Brain pericyte (primary cell): ENCODE data around the gene PSORS1C2.
A peak's percentile ranks its signal among the peaks of the same experiment; 100 is the strongest.
"Not testable (repeated sequence)": the region's sequence is repeated elsewhere in the genome, so short reads cannot be mapped to it uniquely, and the experiment has no call there.

ENCODE experiments used
- DNase-seq: peaks from one replicate; pipeline ENCODE4 v3.0.0-alpha.2; 2012; ENCODE audit warnings: low read depth, low spot score

The PSORS1C2 gene

GRCh38 chr6:31165986-31166385 is 27.1 kb upstream of the PSORS1C2 start:
- DNase-seq, result no peak

DNA sequence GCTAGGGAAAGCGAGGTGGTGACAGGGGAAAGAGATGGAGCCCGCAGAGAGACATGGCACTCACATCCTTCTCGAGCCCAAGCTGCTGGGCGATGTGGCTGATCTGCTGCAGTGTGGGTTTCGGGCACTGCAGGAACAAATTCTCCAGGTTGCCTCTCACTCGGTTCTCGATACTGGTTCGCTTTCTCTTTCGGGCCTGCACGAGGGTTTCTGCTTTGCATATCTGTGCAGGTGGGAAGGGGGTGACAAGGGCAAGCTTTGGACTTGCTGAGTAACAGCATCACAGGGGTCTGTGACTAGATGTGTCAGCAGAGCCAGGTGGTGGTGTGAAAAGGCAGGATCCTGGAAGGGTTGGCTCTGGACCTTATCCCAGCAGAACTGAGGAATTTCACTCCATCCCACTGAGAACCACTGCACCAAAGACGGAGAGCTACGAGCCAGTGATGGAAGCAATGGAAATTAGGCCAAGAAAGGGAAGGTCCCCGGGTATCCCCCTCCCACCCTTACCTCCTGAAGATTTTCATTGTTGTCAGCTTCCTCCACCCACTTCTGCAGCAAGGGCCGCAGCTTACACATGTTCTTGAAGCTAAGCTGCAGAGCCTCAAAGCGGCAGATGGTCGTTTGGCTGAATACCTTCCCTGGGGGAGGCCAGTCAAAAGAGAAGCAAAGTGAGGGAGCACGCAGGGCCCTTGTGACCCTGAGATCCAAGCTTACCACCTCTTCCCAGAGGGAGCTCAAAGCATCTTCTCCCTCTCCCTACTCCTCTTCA is 26.4 kb upstream of the PSORS1C2 start:
- DNase-seq, result not testable (repeated sequence)

DNA sequence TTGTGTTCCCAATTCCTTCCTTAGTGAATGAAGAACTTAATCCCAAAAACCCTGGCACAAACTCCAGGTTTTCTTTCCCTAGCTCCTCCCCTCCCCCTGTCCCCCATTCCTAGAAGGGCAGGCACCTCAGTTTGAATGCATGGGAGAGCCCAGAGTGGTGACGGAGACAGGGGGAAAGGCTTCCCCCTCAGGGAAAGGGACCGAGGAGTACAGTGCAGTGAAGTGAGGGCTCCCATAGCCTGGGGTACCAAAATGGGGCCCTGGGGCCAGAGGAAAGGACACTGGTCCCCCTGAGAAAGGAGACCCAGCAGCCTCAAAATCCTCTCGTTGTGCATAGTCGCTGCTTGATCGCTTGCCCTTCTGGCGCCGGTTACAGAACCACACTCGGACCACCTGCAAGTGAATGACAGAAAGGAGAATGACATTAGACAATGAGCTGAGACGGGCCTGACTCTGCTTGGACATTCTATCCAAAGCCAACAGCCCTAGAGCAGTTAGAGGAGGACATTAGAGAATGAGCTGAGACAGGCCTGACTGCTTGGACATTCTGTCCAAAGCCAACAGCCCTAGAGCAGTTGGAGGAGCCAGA is 25.7 kb upstream of the PSORS1C2 start:
- not testable (repeated sequence) for DNase-seq

DNA sequence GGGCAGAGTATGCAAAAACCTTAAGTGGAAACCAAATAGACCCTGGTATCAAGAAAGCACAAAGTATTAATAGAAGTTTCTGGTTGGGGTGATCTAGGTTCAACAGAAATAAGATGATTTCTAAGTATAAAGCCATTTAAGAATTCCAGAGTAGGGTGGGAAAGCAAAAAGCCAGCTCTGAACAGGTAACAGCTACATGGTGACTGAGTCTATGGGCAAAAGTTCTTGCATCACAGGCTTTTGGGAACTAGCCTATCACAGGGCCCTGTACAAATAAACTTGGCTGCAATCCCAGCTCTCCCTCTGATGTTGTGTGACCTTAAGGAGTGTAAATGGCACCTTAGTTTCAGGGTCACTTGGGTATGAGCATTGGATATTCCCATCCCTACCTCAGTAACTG is 25.1 kb upstream of the PSORS1C2 start:
- no peak for DNase-seq

GRCh38 chr6:31162463-31163165 is 23.7 kb upstream of the PSORS1C2 start:
- no peak for DNase-seq

DNA sequence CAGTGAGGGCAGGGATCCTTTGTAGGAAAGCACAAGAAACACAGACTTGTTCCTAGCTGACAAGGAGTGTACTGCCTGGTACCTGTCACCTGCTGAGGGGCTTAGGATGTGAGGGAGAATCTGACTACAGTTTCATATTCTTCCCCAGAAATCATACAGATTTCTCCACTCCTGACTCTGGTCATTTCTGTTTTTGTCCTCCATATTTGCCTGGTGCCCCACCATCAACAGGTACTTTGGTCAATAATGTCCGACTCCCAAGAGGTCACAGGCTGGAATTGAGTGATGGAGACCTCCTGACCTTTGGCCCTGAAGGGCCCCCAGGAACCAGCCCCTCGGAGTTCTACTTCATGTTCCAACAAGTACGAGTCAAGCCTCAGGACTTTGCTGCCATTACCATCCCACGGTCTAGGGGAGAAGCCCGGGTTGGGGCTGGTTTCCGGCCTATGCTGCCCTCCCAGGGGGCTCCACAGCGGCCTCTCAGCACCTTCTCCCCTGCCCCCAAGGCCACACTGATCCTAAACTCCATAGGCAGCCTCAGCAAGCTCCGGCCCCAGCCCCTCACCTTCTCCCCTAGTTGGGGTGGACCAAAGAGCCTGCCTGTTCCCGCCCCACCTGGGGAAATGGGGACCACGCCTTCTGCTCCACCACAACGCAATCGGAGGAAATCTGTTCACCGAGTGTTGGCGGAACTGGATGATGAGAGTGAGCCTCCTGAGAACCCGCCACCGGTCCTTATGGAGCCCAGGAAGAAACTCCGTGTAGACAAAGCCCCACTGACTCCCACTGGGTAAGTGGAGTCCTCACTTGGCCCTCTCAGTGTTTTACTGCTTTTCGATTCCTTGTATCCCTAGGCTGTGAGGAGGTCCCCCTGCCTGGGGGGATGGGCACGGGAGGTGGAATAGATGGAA is 22.6 kb upstream of the PSORS1C2 start:
- DNase-seq, result no peak

DNA sequence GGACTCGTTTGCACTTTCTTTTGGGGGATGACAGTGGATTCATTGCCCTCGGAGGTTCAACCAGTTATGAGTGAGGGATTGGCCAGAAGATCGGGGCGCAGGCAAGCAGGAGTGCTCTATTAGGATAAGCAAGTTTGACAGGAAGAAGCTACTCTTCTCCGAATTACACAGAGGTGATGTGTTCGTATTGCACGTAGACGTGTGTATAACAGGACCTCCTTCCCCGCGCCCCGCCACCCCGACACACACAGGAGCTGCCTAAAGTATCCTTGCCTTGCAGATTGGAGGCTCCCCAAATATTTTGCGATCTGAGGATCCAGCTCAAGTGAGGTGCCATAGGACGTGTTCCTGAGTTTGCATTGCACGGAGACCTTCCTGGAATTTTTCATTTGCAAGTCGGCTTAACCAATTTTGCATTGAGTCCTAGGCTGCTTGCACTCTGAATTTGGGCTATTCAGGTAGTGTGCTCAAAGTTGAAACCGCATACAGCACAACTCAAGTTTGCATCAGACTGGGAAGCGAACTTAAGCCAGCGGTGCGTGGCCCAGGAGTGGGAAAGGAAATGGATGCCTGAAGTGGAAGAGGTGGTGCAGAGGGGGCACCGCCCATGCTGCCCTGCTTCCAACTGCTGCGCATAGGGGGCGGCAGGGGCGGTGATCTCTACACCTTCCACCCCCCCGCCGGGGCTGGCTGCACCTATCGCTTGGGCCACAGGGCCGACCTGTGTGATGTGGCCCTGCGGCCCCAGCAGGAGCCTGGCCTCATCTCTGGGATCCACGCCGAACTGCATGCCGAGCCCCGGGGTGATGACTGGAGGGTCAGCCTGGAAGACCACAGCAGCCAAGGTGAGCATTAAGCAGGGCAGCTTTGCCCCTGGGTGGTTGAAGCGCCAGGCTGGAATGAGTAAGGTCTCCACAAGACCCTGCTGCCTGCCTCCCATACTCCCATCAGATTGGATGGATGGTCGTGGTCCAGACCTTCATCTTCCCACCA is 20.3 kb upstream of the PSORS1C2 start:
- no peak for DNase-seq

DNA sequence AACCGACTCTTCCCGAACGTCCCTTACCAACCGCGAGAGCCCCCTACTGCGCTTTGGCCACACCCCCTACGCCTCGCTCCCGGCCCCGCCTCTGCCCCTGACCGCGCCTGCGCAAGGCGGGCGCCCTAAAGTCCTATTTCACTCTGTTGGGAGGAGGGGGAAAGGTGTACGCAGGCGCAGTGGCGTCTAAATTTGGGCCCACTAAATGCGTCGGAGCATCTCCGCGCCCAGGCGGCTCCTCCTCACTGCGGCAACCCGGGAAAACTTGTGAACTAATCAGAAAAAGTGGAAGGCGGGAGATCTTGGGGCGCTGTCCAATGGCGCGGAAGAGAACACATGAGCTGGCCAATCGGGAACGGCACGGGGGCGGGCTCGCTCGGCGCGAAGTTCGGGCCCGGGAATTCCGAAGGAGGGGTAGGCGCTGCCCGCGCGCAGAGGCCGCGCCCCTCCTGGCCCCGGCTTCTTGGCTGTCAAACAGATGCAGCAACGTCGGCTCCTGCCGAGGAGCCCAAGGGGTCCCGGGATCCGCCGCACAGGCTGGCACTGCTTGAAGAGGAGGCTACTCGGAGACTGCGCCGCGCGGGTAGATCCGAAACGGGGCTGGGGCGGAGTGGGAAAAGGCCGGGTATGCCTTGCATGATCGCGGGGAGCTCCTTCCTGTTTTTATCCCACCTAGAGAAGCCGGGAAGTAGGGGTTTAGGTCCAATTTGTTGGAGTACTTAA is 19.4 kb upstream of the PSORS1C2 start, which contains the start of gene TCF19:
TSS of gene TCF19 (plus strand) at position 450 of the 723 bp plus-strand sequence. CDS start 881 bp downstream, outside the sequence.
- DNase-seq, result peak; percentile 97

DNA sequence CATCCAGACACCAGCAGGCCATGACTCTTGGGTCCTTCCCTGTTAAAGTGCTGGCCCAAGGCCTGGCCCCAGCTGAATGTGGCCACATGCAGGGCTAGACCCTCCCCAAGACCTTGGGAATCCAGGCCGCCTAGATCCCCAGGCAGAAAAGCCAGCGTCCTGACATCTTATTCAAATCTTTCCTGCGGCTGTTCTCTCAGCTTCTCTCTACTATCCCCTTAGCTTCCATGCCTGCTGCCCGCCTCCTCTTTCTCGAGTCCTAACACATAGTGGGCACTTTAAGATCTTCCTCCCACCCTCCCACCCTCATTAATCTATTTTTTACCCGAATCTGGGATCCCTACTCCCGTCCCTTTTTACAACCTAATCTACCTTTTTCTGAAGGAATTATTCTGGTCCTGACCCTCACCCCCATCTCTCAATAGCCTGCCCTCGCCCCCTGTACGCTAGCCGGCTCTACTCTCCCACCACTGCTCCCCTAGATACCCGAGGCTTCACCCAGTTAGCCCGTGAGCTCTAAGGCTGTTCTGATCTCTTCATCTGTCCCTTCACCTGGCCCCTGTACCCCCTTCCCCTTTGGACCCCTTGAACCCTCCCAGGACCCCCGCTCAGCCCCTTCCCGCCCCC is 18.8 kb upstream of the PSORS1C2 start, which contains the start of gene CCHCR1:
TSS of gene CCHCR1 (minus strand) at position 290 of the 627 bp plus-strand sequence. CDS start at position 88, 202 bp downstream.
- DNase-seq, result no peak

- no peak for DNase-seq
Observed at GRCh38 chr6:31156641-31157040, 17.8 kb upstream of the PSORS1C2 start.

GRCh38 chr6:31154436-31154835 is 15.6 kb upstream of the PSORS1C2 start:
- no peak for DNase-seq

DNA sequence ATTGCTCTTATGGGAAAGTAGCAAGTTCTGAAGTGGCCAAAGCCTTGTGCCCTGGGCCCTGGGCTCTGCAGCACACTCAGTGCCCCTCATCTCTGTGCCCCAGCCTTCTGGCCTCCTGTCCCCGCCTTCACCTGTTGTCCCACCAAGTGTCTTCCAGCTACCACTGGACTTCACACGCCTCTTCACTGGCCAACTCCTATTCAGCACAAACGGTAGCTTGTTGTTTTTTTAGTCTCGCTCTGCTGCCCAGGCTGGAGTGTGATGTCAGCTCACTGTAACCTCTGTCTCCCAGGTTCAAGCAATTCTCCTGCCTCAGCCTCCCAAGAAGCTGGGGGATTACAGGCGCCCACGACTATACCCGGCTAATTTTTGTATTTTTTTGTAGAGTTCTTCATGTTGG is 13.9 kb upstream of the PSORS1C2 start:
- no peak for DNase-seq

- no peak for DNase-seq
Observed at GRCh38 chr6:31149827-31150447, 11.1 kb upstream of the PSORS1C2 start.

DNA sequence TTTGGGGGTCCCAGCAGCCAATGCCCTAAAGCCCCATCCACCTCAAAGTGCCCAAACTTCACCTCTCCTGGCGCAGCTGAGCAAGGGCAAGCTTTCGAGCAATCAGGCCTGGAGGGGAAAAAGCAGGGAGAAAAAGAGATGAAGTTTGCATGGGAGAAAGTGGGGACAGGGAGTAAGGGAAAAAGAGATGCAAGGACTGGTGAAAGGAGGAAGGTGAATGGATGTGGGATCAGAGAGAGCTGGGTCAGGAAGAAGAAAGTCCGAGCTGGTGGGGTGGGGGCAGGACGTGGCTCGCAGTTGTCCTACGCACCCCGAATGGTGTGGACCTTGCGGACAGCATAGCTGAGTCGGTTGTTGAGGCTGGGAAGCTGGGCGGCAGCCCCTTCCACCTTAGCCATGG is 6.5 kb upstream of the PSORS1C2 start:
- DNase-seq, result no peak

- DNase-seq, result no peak
Observed at GRCh38 chr6:31144970-31145340, 6.1 kb upstream of the PSORS1C2 start.

- DNase-seq, result no peak
Observed at GRCh38 chr6:31144296-31144969, 5.6 kb upstream of the PSORS1C2 start.

DNA sequence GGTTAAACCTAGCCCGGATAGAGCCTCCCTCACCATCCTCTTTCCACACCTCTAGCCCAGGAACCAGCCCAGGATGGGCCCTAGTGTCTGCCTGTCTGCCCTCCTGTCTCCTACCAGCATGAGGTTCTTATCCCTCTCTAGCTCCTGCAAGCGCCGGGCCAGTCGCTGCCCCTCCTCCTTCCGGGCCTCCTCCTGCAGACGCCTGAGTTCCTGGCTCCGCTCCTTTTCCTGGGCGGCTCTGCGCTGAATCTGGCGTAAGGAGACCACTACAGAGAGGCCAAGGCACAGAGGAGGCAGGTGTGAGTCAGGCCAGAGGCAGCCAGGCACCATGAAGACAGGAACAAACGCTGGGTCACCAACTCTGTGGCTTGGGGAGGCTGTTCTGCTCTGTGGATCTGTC is 4.3 kb upstream of the PSORS1C2 start:
- DNase-seq, result no peak

- no peak for DNase-seq
Observed at GRCh38 chr6:31142361-31142761, 3.5 kb upstream of the PSORS1C2 start.
